ENCODE measurements around the gene PTPRU.

PTPRU gene

DNA sequence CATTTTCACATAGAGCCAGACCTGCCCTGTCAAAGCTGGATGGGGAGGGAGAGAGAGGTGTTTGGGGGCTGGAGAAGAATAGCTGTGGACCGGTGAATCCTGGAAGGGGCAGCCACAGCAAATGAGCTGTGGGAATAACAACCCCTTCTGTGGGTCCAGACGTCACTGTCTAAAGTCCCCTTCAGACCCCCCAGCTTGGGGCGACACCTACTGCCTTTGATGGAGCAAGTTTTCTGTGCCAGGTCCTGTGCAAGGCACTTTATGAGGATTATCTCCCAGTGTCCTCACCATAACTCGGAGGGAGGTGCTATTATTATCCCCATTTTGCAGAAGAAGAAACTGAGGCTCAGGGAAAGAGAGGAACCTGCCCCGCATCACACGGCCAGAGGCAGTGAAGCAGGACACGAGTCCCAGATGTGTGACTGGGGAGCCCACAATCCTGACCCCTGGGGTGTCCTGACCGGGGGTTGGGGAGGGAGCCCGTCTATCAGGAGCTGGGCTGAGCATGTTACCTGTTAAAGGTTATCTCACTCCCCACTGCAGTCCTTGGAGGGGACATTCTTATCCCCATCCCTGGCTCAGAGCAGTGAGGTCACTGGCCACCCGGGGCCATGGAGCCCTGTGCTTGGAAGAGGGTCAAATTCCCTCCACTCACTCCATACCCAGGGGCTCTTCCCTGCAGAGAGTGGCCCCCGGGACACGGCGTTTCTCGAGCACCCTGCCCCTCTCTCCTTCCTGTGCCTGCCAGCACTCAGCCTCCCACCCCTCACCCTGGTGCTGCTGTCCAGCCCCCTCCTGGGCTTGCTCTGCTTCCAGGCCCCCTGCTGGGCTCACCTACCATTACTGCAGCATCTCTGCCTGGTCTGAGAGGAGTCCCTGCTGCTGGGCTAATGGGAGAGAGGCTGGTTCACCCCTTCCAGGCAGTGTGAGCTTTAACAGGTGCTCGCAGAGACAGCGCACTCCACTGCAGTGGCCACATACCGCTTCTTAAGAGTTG, 132.9 kb downstream of the PTPRU start:
- no peak for TF ChIP-seq SUZ12 (IDR thresholded peaks at IDR 0.05; ENCODE audit: extremely low read depth, insufficient read depth, insufficient read length)
- TF ChIP-seq ZNF274 (IDR thresholded peaks at IDR 0.05; ENCODE audit: low read depth, low read length), result no peak
- no peak for TF ChIP-seq YY1 (IDR thresholded peaks at IDR 0.05; ENCODE audit: insufficient read depth, insufficient read length)
- H3K4me1 ChIP-seq (ENCODE audit: insufficient read depth, insufficient read length), result peaks cover 6% of the 10 kb centered on the region
- no peak overlapping the region for H3K9ac ChIP-seq (ENCODE audit: insufficient read length, low read depth)
- no peak overlapping the region for H3K4me3 ChIP-seq (ENCODE audit: insufficient read length, low read depth)
- H3K9me3 ChIP-seq (ENCODE audit: insufficient read depth, low read length), result no peaks in the 10 kb centered on the region
- no peaks in the 10 kb centered on the region for H3K27me3 ChIP-seq (ENCODE audit: insufficient read depth, insufficient read length)
- DNase-seq (ENCODE audit: low read depth, low spot score), result no peak
- H3K36me3 ChIP-seq (ENCODE audit: insufficient read depth, insufficient read length, low read length), result no peaks in the 10 kb centered on the region

DNA sequence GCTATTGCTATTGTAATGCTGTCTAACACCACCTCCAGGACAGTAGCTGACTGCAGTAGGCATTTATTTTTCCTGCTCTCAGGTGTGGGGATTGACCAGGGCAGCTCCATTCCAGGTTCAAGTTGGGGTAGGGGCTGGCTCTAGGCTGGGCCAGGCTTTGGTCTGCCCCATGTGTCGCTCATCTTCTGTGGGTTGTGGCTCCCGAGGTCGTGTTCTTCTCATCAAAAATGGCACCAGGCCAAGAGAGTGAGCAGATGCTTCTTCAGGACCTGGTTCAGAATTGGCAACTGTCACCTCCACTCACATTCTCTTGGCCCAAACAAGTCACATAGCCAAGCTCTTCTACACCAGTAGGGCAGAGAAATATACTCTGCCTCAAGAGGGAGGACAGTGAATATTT, 133.7 kb downstream of the PTPRU start:
- peaks cover 6% of the 10 kb centered on the region for H3K4me1 ChIP-seq (ENCODE audit: insufficient read depth, insufficient read length)
- no peak overlapping the region for H3K4me3 ChIP-seq (ENCODE audit: insufficient read length, low read depth)
- peaks cover 6% of the 10 kb centered on the region for H3K9me3 ChIP-seq (ENCODE audit: insufficient read depth, low read length)
- TF ChIP-seq YY1 (IDR thresholded peaks at IDR 0.05; ENCODE audit: insufficient read depth, insufficient read length), result no peak
- TF ChIP-seq SUZ12 (IDR thresholded peaks at IDR 0.05; ENCODE audit: extremely low read depth, insufficient read depth, insufficient read length), result no peak
- no peak for TF ChIP-seq ZNF274 (IDR thresholded peaks at IDR 0.05; ENCODE audit: low read depth, low read length)
- H3K27me3 ChIP-seq (ENCODE audit: insufficient read depth, insufficient read length), result no peaks in the 10 kb centered on the region
- H3K9ac ChIP-seq (ENCODE audit: insufficient read length, low read depth), result no peak overlapping the region
- no peak for DNase-seq (ENCODE audit: low read depth, low spot score)
- H3K36me3 ChIP-seq (ENCODE audit: insufficient read depth, insufficient read length, low read length), result no peaks in the 10 kb centered on the region

DNA sequence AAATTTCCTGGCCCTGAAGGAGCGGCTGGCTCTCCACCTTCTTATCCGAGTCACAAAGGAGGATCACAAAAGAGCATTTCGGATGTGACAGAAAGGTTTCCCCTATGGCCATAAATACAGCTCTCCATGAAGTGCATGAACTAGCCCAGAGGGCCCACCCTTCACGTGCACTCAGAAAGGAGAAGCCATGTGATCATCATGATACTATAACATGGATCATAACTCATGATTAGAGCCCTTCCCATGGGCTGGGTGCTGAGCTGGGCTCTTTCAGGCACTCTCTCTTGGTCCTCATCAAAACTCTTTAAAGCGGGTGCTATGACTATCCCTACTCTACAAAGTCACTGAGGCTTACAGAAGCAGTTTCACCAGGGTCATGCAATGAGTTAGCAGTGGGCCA, 135.0 kb downstream of the PTPRU start:
- H3K9me3 ChIP-seq (ENCODE audit: insufficient read depth, low read length), result peaks cover 18% of the 10 kb centered on the region
- H3K36me3 ChIP-seq (ENCODE audit: insufficient read depth, insufficient read length, low read length), result no peaks in the 10 kb centered on the region
- H3K9ac ChIP-seq (ENCODE audit: insufficient read length, low read depth), result no peak overlapping the region
- TF ChIP-seq SUZ12 (IDR thresholded peaks at IDR 0.05; ENCODE audit: extremely low read depth, insufficient read depth, insufficient read length) (no peak), ZNF274 (IDR thresholded peaks at IDR 0.05; ENCODE audit: low read depth, low read length) (no peak), YY1 (IDR thresholded peaks at IDR 0.05; ENCODE audit: insufficient read depth, insufficient read length) (no peak)
- H3K27me3 ChIP-seq (ENCODE audit: insufficient read depth, insufficient read length), result no peaks in the 10 kb centered on the region
- DNase-seq (ENCODE audit: low read depth, low spot score), result no peak
- no peak overlapping the region for H3K4me3 ChIP-seq (ENCODE audit: insufficient read length, low read depth)
- peaks cover 6% of the 10 kb centered on the region for H3K4me1 ChIP-seq (ENCODE audit: insufficient read depth, insufficient read length)

DNA sequence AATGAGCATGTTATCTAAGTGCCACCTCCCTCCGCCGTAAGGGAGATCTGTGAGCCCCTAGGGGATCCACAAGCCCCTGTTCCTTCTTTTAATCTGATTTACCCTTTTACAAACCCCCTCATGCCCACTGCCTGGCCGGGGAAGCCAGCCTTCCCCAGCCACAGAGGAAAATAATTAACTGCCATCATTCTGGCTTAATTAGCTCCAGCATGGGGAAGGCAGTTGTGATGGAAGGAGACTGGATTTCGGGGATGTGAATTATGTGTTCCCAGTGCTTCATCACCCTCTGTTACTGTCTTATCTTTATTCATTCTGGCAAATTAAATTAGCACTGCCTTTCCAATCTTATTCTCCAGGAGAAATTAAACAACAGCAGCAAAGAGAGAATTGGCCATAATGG, 135.8 kb downstream of the PTPRU start:
- Histone ChIP-seq H3K27me3 (ENCODE audit: insufficient read depth, insufficient read length) (no peaks in the 10 kb centered on the region), H3K36me3 (ENCODE audit: insufficient read depth, insufficient read length, low read length) (no peaks in the 10 kb centered on the region), H3K9ac (ENCODE audit: insufficient read length, low read depth) (no peak overlapping the region), H3K4me1 (ENCODE audit: insufficient read depth, insufficient read length) (peaks cover 6% of the 10 kb centered on the region), H3K4me3 (ENCODE audit: insufficient read length, low read depth) (no peak overlapping the region), H3K9me3 (ENCODE audit: insufficient read depth, low read length) (peaks cover 26% of the 10 kb centered on the region)
- DNase-seq (ENCODE audit: low read depth, low spot score), result no peak
- TF ChIP-seq YY1 (IDR thresholded peaks at IDR 0.05; ENCODE audit: insufficient read depth, insufficient read length) (no peak), SUZ12 (IDR thresholded peaks at IDR 0.05; ENCODE audit: extremely low read depth, insufficient read depth, insufficient read length) (no peak), ZNF274 (IDR thresholded peaks at IDR 0.05; ENCODE audit: low read depth, low read length) (no peak)
